Hepatocyte (in vitro differentiated cells): ENCODE measurements around the gene GABRA6.

ENCODE experiments used
- EZH2 ChIP-seq: fragments of 200-600 bp; sonication (generic); IDR thresholded peaks from 2 replicates; pipeline ENCODE4 v1.6.1; 2016; ENCODE audit warnings: antibody characterized with exemption, mild to moderate bottlenecking, borderline replicate concordance
- TF ChIP-seq, protein P1 (sequence below): fragments of 200-600 bp; sonication (generic); IDR thresholded peaks from 2 replicates; pipeline ENCODE4 v1.5.1; 2016; ENCODE audit warnings: antibody characterized with exemption, mild to moderate bottlenecking; ENCODE audit not compliant: poor library complexity

DNA sequence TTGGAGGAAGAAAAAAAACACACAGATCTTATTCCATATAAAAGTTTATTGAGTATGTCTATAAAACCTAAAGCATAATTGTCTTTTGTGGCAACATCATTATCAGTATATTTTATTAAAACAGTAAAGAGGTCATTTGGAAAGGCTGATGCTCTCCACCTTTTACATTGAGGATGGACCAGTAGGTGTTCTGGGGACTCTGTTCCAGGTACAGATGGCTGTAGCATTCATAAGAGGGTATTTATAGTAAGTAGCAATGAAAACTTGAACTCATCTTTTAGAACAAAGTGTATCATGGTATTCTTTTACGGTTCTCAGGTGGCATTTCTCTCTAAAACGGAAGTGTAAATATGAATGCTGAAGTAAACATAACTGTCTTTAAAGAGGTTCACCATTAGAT, 1.8 kb downstream of the GABRA6 start:
- TF ChIP-seq, protein P1, sequence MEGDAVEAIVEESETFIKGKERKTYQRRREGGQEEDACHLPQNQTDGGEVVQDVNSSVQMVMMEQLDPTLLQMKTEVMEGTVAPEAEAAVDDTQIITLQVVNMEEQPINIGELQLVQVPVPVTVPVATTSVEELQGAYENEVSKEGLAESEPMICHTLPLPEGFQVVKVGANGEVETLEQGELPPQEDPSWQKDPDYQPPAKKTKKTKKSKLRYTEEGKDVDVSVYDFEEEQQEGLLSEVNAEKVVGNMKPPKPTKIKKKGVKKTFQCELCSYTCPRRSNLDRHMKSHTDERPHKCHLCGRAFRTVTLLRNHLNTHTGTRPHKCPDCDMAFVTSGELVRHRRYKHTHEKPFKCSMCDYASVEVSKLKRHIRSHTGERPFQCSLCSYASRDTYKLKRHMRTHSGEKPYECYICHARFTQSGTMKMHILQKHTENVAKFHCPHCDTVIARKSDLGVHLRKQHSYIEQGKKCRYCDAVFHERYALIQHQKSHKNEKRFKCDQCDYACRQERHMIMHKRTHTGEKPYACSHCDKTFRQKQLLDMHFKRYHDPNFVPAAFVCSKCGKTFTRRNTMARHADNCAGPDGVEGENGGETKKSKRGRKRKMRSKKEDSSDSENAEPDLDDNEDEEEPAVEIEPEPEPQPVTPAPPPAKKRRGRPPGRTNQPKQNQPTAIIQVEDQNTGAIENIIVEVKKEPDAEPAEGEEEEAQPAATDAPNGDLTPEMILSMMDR = no peak
- TF ChIP-seq EZH2 = no peak
